ENCODE results near the gene NMNAT2. TPM values are rescaled to one million over a fixed set of nuclear protein-coding genes. Genes with fewer than 3 reads are reported as not detected.
"Not testable (repeated sequence)": the region's sequence is repeated elsewhere in the genome, so short reads cannot be mapped to it uniquely, and the experiment has no call there.

The NMNAT2 gene
- total RNA-seq (2014; rRNA removed; shearing (Covaris generic)): 0.84 and 2.4 TPM in 2 replicates
- polyA plus RNA-seq (2015; cell fraction: cytosol; rRNA removed): 3.8 and 5.9 TPM in 2 replicates
- 3.1 and 4.3 TPM in 2 replicates for polyA plus RNA-seq (2015; cell fraction: nucleus; rRNA removed)

GRCh38 chr1:183417772-183418491 is at the start of gene NMNAT2:
NMNAT2 (minus strand) TSS chr1:183418380; CDS start chr1:183418267, 113 bp downstream.
- peak; percentile 29 for DNase-seq (ENCODE audit: low read depth)

GRCh38 chr1:183467687-183468086 is 49.5 kb upstream of the NMNAT2 start:
- peak; percentile 78 for DNase-seq (ENCODE audit: low read depth)

- DNase-seq (ENCODE audit: low read depth): no peak
Observed at GRCh38 chr1:183466781-183467180, 48.6 kb upstream of the NMNAT2 start.

- DNase-seq (ENCODE audit: low read depth): no peak
Observed at GRCh38 chr1:183463566-183463965, 45.4 kb upstream of the NMNAT2 start.

GRCh38 chr1:183461350-183461749 is 43.2 kb upstream of the NMNAT2 start:
- peak; percentile 23 for DNase-seq (ENCODE audit: low read depth)

GRCh38 chr1:183460596-183460995 is 42.4 kb upstream of the NMNAT2 start:
- DNase-seq (ENCODE audit: low read depth): no peak

GRCh38 chr1:183457449-183457848 is 39.3 kb upstream of the NMNAT2 start:
- no peak for DNase-seq (ENCODE audit: low read depth)

GRCh38 chr1:183456826-183457225 is 38.6 kb upstream of the NMNAT2 start:
- no peak for DNase-seq (ENCODE audit: low read depth)

GRCh38 chr1:183454377-183454776 is 36.2 kb upstream of the NMNAT2 start:
- DNase-seq (ENCODE audit: low read depth): peak; percentile 66

GRCh38 chr1:183450093-183450492 is 31.9 kb upstream of the NMNAT2 start:
- DNase-seq (ENCODE audit: low read depth): no peak

- DNase-seq (ENCODE audit: low read depth): no peak
Observed at GRCh38 chr1:183449223-183449770, 31.1 kb upstream of the NMNAT2 start.

GRCh38 chr1:183444243-183444642 is 26.1 kb upstream of the NMNAT2 start:
- DNase-seq (ENCODE audit: low read depth): peak; percentile 82

- no peak for DNase-seq (ENCODE audit: low read depth)
Observed at GRCh38 chr1:183443466-183443865, 25.3 kb upstream of the NMNAT2 start.

- DNase-seq (ENCODE audit: low read depth): peak; percentile 49
Observed at GRCh38 chr1:183443011-183443410, 24.8 kb upstream of the NMNAT2 start.

- DNase-seq (ENCODE audit: low read depth): no peak
Observed at GRCh38 chr1:183438060-183438459, 19.9 kb upstream of the NMNAT2 start.

- DNase-seq (ENCODE audit: low read depth): no peak
Observed at GRCh38 chr1:183435497-183435896, 17.3 kb upstream of the NMNAT2 start.

- no peak for DNase-seq (ENCODE audit: low read depth)
Observed at GRCh38 chr1:183433703-183434102, 15.5 kb upstream of the NMNAT2 start.

GRCh38 chr1:183432548-183432875 is 14.3 kb upstream of the NMNAT2 start:
- peak; percentile 74 for DNase-seq (ENCODE audit: low read depth)

- DNase-seq (ENCODE audit: low read depth): no peak
Observed at GRCh38 chr1:183431840-183432547, 13.8 kb upstream of the NMNAT2 start.

- not testable (repeated sequence) for DNase-seq (ENCODE audit: low read depth)
Observed at GRCh38 chr1:183427591-183427990, 9.4 kb upstream of the NMNAT2 start.

GRCh38 chr1:183424691-183425090 is 6.5 kb upstream of the NMNAT2 start:
- no peak for DNase-seq (ENCODE audit: low read depth)

- no peak for DNase-seq (ENCODE audit: low read depth)
Observed at GRCh38 chr1:183423541-183423940, 5.4 kb upstream of the NMNAT2 start.
